GM19397 (cell line): ENCODE results near the gene CTBP1.

Source experiments
- ATAC-seq: cut with Tn5 transposase; IDR thresholded peaks from one replicate; pipeline ENCODE4 v1.9.1; 2021; ENCODE audit warnings: mild to moderate bottlenecking, moderate library complexity; ENCODE audit not compliant: unreplicated experiment

Gene CTBP1

DNA sequence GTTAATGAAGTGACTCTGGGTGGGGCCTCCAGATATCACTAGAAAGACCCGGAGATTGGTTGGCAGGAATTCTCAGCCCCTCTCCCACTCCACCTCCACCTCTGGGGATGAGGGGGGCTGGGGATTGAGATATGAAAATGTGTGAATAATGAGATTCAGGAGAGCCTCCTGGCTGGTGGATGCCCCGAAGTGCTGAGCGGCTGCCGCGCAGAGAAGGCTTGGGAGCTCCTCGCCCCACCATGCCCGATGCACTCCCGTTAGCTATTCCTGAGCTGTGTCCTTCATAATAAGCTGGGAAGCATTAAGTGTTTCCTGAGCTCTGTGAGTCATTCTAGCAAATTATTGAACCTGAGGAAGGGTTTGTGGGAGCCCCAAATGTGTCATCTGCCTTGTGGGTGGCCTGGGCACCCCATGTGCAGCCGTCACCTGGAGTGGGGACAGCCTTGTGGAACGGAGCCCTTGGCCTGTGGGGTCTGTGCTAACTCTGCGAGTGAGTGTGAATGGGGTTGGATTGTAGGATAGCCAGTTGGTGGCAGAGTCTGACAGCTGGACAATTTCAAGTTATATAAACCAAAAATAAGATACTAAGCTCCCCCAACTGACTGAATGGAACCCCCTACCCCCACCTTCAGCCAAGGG, 36.3 kb upstream of the CTBP1 start:
- no peak for ATAC-seq

DNA sequence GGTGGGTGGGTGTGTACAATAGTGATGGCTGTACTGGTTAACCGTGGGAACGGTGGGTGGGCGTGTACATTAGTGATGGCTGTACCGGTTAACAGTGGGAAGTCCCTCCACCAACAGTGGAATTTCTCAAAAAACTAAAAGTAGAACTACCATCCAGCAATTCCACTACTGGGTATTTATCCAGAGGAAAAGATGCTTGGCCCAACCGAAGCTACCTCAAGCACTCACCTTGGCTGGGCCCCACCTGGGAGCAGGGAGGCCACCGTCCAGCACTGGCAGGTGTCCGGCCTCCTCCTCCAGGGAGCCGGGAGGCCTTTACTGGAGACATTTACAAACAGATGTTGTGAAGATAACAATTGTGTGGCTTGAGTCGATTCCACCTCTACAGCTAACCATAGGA, 34.8 kb upstream of the CTBP1 start:
- ATAC-seq = no peak

DNA sequence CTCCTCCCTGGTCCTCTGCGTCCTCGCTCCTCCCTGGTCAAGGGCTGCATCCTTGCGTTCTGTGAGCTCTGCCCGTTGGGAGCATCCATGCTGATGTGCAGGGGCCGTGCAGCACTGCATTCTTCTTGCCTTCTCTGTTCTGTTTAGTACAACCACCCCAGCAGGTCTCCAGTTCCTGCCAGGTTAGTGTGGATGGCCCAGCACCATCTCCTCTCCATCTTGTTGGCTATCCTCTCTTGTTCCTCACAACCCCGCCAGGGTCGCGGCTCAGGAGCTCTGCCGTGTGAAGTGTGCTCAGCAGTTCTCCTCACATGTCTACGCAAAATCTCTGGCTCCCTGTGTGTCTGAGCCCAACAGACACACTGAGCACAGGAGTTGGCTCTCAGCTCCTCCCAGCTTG, 30.3 kb upstream of the CTBP1 start:
- ATAC-seq = no peak

DNA sequence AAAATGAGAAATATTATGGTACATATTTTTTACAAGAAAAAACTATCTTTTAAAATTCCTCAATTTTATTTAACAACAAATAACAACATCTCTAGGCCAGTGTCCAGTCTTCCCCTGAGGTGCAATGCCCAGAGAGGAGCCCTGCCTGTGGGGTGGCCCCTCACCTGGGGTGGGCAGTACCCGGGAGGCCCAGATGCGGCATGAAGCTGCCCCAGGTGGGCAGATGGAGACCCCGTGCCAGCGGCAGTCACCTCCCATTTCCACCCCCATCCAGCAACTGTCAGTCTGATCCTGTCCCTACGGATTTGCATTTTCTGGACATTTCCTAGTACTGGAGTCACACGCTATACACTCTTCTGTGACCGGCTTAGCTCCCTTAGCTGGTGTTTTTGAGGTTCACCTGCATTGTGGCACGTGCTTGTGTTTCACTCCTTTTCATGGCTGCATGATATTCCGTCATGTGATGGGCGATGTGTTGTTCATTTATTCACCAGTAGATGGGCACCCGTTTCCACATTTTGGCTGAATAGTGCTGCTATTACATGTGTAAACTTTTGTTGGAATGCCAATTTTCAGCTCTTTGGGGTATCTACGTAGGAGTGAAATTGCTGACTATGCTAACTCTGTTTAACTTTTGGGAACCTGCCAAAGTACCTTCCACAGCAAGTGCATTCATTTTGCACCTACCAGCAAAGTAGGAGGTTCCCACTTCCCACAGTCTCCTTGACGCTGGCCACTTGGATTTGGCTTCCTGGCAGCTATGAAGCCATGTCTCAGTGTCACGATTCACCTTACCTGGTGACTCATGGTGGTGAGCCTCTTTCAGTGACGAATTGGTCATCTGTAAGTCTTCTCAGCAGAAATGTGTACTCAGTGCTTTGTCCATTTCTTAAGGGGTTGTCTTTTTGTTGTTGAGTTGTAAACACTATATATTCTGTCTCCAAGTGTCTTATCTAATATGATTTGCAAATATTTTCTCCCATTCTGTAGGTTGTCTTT, 29.0 kb upstream of the CTBP1 start:
- ATAC-seq = no peak

DNA sequence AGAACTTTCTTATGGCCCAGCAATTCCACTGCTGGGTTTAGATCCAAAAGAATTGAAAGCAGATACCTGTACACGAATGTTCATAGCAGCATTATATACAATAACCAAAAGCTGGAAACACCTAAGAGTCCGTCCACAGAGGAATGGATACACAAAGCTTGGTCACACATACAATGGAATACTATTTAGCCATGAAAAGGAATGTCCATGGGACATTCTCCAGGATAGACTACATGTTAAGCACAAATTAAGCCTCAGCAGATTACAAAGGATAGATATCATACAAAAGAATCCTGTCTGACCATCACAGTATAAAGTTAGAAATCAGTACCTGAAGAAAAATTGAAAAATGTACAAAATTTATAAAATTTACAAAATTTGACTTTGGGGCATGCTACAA, 28.1 kb upstream of the CTBP1 start:
- no peak for ATAC-seq

DNA sequence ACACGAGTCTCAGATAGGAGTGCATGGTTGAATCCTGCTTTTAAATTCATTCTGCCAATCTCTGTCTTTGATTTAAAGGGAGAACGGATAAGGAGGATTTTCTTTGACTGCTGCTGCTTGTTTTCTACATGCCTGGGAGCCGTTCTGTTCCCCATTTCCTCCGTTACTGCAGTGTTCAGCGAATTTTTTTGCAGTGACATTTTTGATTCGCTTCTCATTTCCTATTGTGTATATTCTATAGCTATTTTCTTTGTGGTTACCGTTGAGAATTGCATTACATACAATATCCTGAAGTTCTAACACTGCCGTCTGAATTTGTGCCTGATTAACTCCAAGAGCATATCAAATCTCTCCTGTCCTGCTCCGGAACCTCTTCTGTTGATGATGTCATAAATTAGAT, 25.9 kb upstream of the CTBP1 start:
- no peak for ATAC-seq

DNA sequence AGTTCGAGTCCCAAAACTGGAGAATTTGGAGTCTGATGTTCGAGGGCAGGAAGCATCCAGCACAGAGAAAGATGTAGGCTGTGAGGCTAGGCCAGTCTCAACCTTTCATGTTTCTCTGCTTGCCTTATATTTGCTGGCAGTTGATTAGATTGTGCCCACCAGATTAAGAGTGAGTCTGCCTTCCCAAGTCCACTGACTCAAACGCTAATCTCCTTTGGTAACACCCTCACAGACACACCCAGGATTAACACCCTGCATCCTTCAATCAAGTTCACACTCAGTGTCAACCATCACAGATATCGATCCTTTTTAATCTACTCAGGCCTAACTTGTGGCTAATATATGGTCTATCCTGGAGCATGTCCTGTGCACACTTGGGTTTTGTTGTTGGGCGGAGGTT, 22.8 kb upstream of the CTBP1 start:
- no peak for ATAC-seq

DNA sequence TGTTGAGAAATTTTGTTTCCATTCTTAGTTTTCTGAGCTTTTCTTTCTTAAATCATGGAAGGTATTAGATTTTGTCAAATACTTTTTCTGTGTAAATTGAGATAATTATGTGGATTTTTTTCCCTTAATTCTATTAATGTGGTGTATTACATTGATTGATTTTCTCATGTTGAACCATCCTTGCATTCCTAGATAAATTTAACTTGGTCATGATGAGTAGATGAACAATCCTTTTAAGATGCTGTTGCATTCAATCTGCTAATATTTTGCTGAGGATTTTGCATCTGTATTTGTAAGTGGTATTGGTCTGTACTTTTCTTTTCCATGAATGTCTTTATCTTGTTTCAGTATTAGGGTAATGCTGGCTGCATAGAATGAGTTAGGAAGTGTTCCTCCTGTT, 20.3 kb upstream of the CTBP1 start:
- no peak for ATAC-seq

DNA sequence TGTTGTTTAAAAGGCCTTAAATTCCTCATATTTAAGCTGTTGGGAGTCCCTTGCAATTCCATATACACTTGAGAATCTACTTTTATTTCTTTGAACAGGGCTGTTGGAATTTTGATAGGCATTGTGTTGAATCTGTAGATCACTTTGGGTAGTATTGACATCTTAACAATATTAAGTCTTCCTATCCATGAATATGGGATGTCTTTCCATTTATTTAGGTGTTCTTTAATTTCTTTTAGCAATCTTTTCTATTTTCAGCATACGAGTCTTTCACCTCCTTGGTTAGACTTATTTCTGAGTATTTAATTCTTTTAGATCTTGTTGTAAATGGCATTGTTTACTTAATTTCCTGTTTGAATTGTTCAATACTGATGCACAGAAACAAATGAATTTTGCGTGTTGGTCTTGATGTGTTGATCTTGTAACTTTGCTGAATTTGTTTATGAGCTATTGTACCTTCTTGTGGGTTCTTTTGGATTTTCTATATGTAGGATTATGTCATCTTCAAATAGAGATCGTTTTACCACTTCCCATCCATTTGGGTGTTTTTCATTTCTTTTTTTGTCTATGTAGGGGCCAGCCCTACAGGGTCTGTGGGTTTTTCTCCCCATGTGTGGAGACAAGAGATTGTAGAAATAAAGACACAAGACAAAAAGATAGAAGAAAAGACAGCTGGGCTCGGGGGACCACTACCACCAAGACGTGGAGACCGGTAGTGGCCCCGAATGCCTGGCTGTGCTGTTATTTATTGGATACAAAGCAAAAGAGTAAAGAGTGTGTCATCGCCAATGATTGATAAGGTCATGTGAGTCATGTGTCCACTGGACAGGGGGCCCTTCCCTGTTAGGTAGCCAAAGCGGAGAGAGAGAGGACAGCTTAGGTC, 18.2 kb upstream of the CTBP1 start:
- ATAC-seq = no peak

DNA sequence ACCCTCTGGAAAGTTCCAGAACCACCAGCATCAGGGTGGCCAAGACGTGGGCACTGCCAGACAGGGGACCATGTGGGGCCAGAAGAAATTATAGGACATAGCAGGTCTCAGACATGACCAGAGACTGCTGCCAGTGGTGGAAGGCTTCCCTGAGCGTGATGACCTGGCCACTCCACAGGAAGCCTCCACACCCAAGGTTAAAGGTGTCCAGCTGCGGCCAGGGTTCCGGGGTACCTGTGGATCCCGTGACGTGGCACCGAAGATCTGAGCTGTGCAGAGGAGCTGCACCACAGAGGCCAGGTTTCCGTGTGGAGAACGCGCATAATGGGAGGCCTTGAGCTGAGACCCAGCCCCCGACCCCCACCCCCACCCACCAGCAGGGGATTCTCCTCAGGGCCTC, 16.4 kb upstream of the CTBP1 start:
- ATAC-seq = no peak

DNA sequence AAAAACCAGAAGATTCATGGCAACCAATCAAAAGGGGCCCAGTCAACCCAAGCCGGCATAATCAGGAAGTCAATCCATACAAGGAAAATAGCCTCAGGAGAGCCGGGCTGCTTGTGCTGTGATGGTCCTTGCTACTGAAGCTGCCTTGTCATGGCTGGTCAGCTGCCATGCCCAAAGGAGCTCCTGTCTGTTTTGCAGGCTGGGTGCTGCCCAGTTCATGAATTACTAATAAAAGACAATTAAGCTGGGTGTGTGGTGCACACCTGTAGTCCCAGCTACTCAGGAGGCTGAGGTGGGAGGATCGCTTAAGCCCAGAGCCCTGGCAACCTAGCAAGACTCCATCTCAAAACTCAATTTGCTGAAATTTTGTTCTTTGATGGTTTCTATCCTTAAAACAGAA, 16.0 kb upstream of the CTBP1 start:
- ATAC-seq = no peak

DNA sequence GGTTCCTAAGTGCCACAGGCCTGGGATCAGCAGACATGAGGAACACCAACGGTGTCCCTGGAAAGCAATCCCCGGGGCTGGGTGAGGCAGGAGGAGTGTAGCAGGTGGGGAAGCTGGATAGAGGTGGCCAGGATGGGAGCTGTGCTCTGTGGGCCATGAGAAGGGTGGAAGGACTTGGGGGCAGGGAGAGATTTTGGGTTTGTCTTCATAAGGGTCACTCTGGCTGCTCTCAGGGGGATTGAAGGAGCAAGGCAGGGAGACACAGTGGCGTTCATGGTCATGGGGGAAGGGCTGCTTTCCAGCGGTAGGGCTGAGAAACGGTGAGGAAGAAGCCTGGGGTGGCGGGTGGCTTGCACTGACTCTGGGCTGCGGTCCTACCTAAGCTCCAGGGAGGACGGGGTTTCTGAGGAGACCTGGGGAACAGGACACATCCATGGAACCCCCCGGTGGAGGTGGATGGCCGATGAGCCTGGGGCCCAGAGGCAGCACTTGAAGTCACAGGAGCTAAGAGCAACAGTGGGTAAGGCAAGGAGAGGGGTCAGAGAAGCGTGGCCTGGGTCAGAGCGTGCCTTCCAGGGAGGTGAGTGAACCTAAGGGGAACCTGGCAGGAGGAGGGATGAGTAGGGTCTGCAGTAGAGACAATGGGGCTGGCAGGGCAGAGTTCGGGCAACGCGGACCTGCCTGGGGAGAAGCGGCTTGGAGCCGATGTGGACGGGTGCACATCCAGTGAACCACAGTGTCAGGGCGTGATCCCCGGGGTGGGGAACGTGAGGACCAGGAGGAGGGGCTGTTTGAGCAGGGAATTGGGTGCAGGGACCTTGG, 12.4 kb upstream of the CTBP1 start:
- no peak for ATAC-seq

DNA sequence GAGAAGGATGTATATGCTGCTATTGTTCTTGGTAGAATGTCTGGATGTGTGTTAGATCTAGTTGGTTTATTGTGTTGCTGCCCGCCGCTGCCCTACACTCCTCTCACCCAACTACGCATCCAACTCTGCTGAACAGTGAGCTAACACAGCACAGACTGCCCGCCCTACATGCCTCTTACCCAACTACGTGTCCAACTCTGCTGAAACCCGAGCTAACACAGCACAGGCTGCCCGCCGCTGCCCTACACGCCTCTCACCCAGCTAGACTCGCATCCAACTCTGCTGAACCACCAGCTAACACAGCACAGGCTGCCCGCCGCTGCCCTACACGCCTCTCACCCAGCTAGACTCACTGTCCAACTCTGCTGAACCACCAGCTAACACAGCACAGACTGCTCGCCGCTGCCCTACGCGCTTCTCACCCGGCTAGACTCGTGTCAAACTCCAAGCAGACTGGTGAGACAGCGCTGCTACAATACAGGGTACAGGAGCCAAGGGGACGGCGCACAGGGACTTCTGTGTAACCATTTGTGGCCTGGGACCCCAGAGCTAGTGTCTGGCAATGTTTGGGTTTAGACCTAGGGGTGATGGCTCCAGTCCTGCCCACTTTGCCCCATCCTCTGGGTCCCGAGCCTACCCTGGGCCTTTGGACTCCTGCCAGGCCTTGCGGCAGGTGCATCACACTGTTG, 11.6 kb upstream of the CTBP1 start:
- no peak for ATAC-seq

DNA sequence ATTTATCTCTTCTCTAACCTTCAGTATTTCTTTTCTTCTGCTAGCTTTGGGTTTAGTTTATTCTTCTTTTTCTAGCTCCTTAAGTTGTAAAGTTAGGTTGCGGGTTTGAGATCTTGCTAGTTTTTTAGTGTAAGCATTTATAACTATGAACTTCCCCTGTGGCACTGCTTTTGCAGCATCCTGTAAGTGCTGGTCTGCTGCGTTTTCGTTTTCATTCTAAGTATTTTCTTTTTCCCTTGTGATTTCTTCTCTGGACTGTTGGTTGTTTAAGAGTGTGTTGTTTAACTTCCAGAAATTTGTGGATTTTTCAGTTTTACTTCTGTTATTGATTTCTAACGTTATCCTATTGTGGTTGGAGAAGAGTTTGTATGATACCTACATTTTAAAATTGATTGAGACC, 11.0 kb upstream of the CTBP1 start:
- ATAC-seq = no peak

DNA sequence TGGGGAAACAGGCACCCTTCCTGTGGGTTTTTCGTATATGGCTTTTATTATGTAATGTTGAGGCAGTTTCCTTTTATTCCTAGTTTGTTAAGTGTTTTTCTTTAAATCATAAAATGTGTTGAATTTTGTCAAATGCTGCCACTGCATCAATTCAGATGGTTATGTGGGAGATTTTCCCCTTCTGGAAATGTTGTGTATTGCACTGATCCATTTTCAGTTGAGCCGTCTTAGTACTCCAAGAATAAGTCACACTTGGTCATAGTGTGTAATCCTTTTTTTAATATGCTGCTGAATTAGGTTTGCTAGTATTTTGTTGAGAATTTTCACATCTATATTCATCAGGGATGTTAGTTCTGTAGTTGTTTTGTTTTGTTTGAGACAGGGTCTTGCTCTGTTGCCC, 9.5 kb upstream of the CTBP1 start:
- no peak for ATAC-seq

DNA sequence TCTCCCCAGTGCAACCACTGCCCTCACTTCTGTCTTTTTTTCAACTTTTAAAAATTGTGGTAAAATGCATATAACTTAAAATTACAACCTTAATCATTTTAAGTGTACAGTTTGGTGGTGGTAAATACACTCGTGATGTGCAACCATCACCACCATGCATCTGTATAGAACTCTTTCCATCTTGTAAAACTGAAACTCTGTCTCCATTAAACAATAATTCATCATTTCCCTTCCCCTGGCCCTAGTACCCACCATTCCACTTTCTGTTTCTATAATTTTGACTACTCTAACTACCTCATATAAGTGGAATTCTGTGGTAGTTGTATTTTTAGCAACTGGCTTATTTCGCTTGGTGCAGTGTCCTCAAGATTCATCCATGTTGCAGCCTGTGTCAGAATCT, 6.8 kb upstream of the CTBP1 start:
- ATAC-seq = no peak

DNA sequence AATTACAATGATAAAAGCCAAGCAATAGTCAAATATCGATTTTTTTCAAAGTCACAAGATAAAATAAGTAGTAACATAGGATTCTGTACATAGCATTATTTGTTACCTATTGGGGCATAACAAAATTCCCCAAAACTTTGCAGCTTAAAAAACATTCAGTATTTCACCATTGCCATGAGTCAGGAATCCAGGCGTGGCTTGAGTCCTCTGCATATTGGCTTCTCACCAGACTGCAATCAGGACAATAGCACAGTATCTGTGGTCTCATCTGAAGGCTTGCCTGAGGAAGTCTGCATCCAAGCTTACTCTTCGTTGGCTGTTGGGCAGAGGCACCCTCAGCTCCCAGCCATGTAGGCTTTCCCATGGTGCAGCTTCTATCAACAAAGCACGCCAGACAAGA, 6.2 kb upstream of the CTBP1 start:
- ATAC-seq = no peak

DNA sequence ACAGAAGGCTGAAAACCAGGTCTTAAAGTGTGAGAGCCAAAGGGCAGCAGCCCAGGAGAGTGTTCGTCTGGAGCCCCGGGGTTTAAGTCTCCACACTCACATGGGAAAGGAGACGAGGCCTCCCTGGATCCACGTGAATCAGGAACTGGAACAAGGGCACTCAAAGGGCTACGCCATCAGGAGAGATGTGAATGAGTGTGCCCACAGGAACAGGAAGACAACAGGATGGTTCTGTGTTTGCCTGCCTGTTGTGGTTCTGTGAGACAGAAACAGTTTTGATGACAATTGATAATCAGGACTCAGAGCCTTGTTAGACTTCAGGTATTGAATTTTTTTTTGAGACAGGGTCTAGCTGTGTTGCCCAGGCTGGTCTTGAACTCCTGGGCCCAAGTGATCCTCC, 4.9 kb upstream of the CTBP1 start:
- no peak for ATAC-seq

DNA sequence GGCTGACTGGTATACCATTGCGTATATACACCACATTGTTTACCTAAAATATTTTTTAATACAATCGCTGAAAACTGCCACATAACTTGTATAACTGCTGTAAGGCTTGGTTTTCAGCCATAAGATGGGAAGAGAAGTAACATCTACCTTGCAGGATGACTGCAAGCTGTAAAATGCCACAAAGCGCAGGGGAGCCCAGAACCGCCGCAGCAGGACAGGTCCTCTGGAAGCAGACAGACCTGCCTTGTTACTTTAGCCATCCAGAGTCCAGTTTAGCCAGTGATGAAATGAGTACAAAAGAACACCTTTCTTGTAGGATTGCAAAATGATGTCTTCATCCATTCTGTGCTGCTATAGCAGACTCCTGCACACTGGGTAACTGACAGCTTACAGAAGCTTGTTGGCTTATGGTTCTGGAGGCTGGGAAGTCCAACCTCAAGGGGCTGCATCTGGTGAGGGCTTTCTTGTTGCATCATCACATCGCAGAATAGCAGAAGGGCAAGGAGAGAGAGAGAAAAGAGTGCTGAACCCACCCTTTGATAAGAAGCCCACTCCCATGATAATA, 4.1 kb upstream of the CTBP1 start:
- no peak for ATAC-seq

DNA sequence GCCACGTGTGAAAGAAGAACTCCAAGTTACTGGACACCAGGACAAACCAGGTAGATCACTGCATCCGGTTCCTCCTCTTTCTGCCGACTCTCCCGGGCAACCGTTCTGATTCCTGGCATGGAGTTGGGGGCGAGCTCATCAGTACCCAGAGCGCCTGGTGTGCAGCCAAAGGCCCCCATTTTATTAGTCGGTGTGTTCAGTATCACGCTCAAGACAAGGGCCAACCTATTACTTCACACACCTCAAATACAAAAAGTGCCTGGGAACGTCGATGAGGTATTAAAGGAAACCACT, 2.8 kb upstream of the CTBP1 start:
- ATAC-seq = no peak
